Body of pancreas (tissue), 4 donors: ENCODE measurements around the gene OSTN.

Experiments used
- CTCF ChIP-seq, 7 experiments: fragments of 450-650 bp in 4 of 7; fragments of 200-600 bp in 3 of 7; sonication (generic) in 3 of 7; IDR thresholded peaks; one replicate each; pipeline ENCODE4 v1.5.1; 2016 to 2019; ENCODE audit warnings: antibody characterized with exemption in 7 of 7
- POLR2A ChIP-seq, 3 donors: fragments of 450-650 bp; IDR thresholded peaks; one replicate each; pipeline ENCODE4 v1.6.1; 2016; ENCODE audit warnings: antibody characterized with exemption in 3 of 3, mild to moderate bottlenecking in 2 of 3

- TF ChIP-seq CTCF (IDR thresholded peaks at IDR 0.05) (no peak), POLR2A (IDR thresholded peaks at IDR 0.05) (no peak)
These were observed 102.0 kb downstream of the OSTN start for GRCh38 chr3:191301017-191301416.
